Central memory CD4-positive, alpha-beta T cell (primary cell): Measurements from ENCODE around the gene KIF4B.

Source experiments
- DNase-seq: peaks from one replicate; pipeline ENCODE4 v3.0.0; 2022

The KIF4B gene

GRCh38 chr5:155064580-155064979 lies 51.0 kb downstream of the KIF4B start:
- DNase-seq = no peak

GRCh38 chr5:155066886-155067595 lies 53.5 kb downstream of the KIF4B start:
- no peak for DNase-seq
